CD4-positive, alpha-beta T cell treated with Interleukin-1 beta for 1 hour (primary cell): ENCODE measurements around the gene SLC2A13.
"Not testable (repeated sequence)": the region's sequence is repeated elsewhere in the genome, so short reads cannot be mapped to it uniquely, and the experiment has no call there.

Experiments
- DNase-seq, 2 donors: peaks; one replicate each; pipeline ENCODE4 v3.0.0-alpha.2; 2020 to 2022

Gene SLC2A13

DNA sequence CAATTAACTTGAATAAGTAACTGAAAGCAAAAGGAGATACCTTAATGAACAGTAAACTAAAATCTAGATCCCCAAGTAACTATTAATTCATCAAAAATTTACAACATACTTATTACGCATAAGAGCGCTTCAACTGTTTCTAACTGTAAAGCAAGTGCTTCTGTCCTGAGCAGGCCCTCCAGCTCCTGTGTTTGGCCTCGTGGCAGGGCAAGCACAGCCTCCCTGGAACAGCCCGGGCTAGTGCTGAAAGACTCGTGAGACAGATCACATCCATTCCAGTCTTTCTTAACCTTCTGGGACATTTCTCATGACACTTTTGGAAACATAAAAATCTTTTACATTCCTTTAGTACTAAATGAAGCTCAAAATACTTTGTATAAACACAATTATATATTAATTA is 307.5 kb downstream of the SLC2A13 start:
- no peak for DNase-seq

DNA sequence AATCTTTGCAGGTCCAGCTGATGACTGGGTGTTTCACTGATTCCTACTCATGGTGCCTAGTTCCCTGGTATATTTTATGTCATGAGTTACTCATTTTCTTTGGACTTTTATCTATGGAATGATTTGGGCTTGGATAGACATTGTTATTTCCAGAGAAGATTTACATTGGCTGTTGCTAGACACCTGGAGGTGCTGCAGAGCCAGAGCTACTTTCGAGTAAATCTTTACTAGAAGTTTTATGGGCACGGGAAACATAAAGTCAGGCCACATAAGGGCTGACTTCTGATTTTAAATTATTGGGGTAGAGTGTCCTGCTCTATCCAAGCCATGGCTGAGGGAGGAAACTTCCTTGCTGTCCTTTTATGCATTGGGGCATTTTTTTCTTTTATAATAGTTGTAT is 310.4 kb downstream of the SLC2A13 start:
- no peak for DNase-seq

DNA sequence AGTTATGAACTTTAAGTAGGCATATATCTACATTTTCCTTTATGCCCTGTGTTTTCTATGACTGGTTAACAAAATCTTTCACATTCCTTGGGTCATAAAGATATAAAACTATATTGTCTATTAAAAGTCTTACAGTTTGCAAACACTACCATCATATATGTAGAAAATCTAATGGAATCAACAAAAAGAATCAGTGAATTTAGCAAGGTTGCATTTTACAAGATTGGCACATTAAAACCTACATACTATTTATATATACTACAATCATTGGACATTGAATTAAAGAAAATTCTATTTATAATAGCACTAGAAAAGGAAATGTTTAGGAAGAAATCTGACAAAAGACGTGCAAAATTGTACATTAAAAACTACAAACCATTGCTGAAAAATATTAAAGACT is 312.9 kb downstream of the SLC2A13 start:
- DNase-seq = no peak

DNA sequence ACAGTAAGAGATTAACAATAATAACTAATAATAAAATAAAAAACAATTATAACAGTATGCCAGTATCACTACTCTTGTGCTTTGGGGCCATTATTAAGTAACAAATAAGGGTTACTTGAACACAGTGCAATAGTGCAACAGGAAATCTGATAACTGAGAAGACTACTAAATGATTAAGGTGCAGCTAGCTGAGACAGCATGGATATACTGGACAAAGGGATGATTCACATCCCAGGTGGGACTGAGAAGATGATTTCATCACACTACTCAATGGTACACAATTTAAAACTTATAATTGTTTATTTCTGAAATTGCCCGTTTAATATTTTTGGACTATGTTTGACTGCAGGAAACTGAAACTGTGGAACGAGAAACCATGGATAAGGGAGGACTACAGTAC is 317.6 kb downstream of the SLC2A13 start:
- DNase-seq = no peak

DNA sequence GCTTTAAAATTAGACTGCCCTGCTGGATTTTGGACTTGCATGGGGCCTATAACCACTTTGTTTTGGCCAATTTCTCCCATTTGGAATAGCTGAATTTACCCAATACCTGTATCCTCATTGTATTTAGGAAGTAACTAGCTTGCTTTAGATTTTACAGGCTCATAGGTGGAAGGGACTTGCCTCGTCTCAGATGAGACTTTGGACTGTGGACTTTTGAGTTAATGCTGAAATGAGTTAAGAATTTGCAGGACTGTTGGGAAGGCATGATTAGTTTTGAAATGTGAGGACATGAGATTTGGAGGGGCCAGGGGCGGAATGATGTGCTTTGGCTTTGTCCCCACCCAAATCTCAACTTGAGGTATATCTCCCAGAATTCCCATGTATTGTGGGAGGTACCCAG is 320.1 kb downstream of the SLC2A13 start:
- DNase-seq = not testable (repeated sequence)

DNA sequence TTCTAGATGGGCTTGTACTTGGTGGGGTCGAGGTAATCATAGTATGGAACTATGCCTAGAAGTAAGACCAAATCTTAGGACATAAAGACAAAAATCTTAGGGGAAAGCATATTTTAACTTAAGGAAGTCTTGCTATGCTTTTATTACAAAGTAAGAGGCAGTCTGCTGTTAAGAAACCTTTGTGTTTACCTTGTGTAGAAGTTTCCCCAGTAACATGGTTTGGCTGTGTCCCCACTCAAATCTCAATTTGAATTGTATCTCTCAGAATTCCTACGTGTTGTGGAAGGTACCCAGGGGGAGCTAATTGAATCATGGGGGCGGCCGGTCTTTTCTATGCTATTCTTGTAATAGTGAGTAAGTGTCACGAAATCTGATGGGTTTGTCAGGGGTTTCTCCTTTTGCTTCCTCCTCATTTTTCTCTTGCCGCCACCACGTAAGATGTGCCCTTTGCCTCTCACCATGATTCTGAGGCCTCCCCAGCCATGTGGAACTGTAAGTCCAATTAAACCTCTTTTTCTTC is 323.8 kb downstream of the SLC2A13 start:
- DNase-seq = no peak

DNA sequence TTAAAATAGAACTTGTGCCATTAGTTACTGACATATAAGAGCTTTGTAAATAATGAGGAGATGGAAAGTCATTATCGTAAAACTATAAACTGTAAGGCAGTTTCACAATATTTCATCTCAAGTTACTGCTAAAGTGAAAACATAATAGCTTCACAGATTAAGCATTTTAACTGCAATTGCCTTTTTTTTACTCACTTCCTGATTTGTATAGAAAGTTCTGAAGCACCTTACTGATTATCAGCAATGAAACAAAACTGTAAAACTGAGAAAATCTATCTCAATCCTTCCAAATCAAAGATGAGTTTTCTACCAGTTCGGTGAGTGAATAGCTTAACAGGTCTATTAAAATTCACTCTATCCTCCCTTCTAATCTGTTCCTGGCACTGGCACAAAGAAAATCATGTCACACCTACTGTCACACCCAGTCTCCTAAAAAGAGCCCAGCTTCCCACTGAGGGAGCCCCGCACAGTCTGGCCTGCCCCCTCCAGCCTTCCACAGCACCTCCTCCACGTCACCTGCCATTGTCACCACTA is 324.9 kb downstream of the SLC2A13 start:
- DNase-seq = no peak

DNA sequence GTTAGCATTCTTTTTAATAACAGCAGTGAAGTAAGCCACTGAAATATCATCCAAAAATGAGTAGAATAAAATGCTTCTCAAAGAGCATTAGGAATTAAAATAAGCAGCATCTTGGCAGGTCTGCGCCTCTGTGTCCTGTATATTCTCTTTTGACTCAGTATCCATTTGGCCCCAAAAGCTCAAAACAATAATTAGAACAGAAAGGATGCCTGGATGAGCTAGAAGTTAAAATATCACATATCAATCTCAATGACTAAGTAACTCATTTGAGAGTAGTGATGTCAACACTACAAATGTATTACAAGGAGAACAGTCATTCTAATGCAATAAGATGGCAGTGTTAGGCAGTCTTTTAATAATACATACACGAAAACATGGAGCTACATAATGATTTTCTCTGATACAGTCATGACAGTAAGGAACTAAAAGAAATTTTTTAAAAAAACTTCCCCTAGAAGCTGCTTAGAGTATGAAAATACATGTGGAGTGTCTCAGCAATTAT is 325.4 kb downstream of the SLC2A13 start:
- no peak for DNase-seq

DNA sequence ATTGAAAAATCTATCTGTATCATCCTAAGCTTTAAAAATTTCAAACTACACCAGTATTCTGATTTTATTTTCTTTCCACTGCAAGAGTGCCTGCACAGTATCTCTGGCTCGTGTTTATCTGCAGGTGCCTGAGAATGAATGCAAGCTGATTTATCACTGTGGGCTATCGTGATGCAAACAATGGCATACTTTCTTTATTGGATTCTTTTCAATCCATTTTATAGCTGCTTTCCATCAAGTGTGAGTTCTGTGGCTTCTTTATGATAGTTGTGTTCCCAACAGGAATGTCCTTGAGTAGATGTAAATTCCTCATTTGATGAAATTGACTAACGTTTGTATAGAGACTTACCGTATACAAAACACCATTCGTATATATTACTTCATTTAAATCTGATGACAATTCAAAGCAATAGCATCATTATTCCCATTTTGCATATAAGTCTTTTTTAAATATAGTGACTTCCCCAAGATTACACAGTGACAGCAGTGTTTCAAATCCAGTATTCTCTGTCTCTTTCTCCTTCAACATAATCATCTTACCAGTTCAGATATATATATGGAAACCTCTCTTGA is 326.0 kb downstream of the SLC2A13 start:
- DNase-seq = no peak

DNA sequence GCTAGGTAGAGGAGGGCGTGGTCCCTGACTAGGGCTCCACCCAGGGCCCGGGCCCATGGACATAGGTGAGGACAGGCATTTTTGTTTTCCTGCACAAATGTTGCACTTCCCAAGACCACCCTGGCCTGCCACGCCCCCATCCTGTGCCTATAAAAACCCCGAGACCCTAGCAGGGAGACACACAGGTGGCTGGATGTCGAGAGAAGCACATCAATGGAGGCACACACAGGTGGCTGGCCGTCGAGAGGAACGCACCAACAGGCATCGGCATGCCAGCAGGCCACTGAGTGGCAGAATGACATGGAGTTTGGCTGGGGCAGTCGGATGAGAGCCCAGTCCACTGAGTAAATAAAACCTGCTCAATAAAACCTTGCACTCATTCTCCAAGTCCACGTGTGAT is 328.4 kb downstream of the SLC2A13 start:
- no peak for DNase-seq

DNA sequence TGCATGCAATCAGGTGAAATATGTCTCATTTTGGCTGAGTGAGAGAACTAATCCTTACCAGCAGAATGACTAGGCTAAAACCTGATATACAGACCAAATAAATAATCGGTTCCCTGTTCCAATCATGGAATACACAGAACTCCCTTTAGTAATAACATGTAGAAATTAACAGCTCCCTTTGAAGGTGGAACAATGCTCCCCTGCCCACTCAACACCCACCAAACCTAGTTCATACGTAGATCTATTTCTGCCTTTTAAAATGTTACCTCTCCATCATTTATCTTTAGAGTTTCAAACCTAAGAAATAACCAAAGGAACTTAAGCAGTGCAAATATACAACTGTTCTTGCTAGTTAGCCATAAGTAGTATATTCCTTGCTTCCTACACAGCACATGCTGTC is 332.6 kb downstream of the SLC2A13 start:
- no peak for DNase-seq

DNA sequence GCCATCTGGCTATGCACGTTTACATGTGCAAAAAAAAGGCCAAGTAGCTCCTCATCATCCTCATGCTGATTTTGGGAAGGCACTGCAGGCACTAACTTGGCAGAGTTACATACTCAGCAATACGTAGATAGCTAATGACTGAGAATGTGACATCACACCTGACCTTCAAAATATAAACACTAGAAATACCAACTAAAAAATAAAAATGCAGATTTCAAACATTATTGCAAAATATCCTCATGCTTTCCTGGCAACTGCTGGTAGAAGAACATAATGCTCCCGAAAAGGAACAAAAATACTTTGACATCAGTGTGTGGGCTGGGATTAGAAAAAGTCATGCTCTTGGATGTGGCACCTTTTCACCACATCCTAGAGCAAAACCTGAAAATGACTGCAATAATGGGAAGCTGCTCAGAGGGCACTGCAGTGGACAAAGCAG is 333.0 kb downstream of the SLC2A13 start:
- no peak for DNase-seq

DNA sequence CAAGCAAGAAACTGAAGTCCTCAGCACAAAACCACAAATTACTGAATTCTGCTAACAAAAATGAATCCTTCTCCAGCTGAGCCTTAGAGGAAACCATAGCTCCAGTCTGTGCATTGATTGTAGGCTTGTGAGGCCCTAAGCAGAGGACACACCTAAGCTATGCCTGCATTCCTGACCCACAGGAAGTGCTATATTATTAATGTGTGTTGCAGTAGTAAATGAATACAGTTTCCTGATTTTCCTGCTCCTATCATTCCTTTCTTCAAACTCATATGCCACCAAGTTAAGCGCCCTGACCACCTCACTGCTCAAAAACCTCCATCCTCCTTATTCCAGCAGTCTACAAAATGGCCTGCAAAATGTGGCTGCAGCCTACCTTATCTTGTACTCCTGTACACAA is 334.4 kb downstream of the SLC2A13 start:
- DNase-seq = no peak

DNA sequence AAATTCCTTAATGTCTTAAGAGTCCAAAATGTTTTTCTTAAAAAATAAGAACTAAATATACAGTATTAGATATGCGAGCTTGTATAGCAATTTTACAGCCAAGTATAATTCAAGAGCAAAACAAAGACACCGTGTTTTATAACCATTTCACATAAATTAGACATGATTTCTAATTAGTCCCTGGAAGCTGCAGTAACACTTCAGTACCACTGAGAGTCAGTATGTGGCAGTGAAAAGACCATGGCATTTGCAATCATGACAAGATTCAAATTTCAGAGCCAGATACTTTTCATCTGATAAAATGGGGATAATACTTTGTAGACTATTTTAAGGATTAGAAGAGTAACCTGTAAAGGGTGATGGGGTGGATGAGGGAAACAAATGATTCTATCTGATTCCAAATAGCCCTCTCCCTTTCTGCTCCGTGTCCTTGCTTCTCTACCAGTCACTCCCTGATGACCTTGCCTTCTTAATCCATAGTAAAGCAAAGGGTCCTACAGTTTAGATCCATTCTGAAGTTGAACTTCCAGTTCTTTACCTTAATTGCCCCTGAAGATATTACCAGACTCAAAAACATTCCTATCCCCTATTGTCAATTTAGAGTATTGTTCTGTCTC is 340.8 kb downstream of the SLC2A13 start:
- peak in 1 of 2 donors; percentile 30 for DNase-seq

DNA sequence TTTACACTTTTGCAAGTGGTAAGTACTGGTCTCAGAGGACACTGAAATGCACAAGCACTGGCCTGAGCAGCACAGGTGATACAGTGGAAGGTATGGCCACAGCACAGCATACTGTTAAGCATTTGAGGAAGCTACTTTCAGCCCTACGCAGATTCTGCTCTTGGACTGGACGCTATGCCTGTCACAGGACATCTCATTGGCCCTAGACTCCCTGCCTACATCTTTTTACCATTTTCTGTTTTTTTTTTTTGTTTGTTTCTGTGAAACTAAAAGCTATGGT is 342.1 kb downstream of the SLC2A13 start:
- no peak for DNase-seq

DNA sequence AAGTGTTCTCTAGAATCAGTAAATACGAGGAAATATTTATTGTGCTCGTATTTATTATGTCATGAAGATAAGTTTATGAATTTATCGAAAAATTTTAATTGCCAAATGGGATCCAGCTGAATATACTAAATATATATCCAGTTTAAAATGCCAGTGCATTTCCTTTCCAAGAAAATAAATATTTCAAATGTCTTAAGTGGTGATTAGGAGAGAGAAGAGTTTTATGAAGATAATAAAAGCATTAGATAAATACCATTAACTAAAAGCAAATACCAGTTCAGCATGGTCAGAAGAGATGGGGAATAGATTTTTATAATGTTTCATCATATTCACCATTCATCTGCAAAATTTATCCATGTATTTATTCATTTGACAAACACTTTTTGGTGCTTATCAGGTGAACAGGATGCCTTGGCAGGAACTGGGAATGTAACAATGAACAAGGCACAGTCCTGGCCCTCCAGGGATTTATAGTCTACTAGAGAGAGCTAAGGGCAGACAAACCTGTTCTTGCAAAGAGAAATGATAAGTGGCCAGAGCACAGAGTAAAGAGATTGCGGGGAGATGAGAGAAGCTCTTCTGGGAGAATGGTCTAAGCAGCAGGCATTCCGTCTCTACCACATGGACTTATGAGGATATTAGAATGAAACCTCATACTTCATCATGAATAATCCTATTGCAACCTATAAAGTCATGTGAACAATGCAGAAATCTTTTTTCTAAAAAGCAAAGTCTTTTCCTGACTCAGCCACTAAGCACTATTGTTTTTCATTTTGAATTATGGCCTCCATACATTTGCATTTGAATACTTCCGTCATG is 342.6 kb downstream of the SLC2A13 start:
- DNase-seq = no peak

DNA sequence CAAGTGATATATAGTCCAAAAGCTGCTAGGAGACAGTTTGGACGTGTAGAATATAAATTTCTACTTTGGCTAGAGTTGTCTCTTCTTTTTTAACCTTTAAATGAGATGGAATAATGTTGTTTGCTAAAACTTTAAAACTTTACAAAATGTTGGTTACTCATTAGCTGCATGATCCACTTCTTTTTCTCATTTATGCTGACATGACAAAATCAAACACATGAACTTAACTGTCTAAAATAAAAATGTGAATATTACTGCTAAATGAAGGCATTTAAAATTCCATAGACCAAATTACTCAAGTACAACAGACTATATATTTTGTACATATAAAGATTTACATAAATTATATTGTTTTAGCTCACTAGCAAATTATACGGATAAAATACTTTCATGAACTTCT is 350.4 kb downstream of the SLC2A13 start:
- DNase-seq = no peak

DNA sequence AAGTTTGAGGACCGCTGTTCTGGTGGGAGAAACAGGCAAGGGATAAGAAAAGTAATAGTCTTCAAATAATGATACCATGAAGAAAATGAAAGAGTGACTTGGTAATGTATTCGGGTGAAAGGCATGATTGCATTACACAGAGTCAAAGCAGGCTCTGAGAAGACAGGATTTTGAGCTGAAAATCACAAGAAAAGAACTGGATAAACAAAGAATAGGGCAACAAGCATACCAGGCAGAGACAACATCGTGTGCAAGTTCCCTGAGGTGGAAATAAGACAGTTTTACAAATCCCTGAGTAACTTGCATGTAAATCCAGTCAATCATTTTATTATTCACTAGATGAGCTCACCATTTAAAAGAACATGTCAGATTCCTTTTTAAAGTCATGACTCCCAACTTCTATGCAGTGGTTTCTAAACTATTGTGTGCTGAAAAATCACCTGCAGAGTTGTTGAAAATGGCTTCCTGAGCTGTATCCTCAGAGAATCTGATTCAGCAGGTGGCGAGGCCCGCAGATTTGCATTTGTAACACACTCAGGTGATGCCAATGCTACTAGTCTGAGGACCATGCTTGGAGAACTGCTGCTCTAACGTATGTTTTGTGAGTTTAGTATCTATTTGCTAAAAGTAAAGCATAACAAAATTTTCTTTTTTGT is 353.3 kb downstream of the SLC2A13 start:
- no peak for DNase-seq

DNA sequence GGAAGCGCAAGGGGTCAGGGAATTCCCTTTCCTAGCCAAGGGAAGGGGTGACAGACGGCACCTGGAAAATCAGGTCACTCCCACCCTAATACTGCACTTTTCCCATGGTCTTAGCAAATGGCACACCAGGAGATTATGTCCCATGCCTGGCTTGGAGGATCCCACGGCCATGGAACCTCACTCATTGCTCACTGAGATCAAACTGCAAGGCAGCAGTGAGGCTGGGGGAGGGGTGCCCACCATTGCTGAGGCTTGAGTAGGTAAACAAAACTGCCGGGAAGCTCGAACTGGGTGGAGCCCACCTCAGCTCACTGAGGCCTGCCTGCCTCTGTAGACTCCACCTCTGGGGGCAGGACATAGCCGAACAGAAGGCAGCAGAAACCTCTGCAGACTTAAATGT is 359.7 kb downstream of the SLC2A13 start:
- DNase-seq = not testable (repeated sequence)

DNA sequence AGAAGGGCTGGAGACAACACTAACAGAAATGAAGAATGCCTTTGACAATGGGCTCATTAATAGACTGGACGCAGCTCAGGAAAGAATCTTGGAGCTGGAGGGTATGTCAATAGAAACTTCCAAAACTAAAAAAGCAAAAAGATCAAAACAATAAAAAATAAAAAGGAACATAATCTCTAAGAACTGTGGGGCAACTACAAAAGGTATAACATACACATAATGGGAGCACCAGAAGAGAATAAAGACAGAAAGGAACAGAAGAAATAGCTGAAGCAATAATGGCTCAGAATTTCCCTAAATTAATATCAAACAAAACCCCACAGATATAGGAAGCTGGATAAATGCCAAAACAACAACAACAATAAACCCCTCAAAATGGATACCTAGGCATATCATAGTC is 362.2 kb downstream of the SLC2A13 start:
- DNase-seq = no peak

DNA sequence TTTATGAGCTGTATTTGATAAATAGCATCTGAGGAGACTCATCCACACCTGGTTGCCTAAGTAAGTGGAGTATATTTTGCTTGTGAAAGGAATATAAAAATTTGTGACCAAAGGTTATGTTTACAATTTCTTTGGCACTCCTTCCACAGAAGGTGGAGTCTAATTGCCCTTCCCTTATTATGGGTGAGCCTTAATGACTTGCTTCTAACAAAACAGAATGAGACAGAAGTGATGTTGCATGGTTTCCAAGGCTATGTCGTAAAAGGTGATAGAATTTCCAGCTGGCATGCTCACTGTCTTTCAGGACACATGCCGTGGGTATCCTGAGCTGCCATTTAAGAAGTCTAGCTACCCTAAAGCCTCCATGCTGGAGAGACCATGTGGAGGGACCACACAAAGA is 369.5 kb downstream of the SLC2A13 start:
- no peak for DNase-seq

DNA sequence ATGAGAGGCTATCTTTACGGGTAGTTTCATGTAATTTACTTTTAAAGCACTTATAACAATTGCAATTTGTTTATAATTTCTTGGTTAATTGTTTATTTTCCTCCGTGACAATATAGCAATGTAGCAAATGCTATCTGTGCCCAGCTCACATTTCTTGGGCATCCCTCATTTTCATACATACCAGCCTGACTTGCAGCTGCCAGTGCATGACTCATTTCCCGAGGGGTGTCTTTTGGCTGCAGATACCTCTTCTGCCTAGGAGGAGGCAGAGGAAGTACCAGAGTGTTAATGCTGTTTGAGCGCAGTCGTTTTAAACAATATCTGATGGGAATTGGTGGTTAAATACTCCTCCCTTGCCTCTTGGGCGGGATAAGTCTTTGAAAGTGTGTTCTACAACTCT is 382.1 kb downstream of the SLC2A13 start:
- peak in 1 of 2 donors; percentile 6 for DNase-seq

DNA sequence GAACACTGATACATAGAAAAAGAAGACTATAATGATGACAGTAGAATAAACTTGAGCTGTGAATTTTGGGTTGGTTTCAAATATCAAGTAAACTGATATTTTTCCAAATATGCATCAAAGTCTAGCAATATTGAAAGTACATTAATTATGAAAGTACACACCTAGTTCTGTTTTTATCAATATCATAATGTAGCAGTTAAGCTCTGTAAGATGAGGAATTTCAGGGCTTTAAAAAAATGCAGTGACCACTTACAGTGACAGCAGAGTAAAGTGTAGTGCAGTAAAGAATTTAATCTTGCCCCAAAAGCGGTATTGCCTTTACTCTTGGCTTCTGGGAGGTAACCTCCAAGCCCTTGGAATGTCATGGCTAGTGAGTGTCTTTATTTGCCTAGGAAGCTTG is 383.4 kb downstream of the SLC2A13 start:
- no peak for DNase-seq
